Fibroblast of lung (primary cell): Measurements from ENCODE around the gene COL6A2. TPM values are rescaled to one million over a fixed set of nuclear protein-coding genes. Genes with fewer than 3 reads are reported as not detected.
"Not testable (repeated sequence)": the region's sequence is repeated elsewhere in the genome, so short reads cannot be mapped to it uniquely, and the experiment has no call there.

Experiments
- DNase-seq, 2 donors: peaks; one replicate each; pipeline versions ENCODE4 v3.0.0 to v3.0.0-alpha.2; 2010; ENCODE audit warnings: low read depth in 2 of 2
- H2AFZ ChIP-seq: 2 replicates; pipeline ENCODE4 v1.5.1; 2012; ENCODE audit warnings: low read length, control low read depth, inconsistent platforms
- H3K27ac ChIP-seq: 2 replicates; pipeline ENCODE4 v1.5.1; 2011; ENCODE audit warnings: low read length, control low read depth; ENCODE audit not compliant: insufficient read depth
- H3K27me3 ChIP-seq: 2 replicates; pipeline ENCODE4 v1.5.1; 2011; ENCODE audit warnings: mild to moderate bottlenecking, low read length; ENCODE audit not compliant: control insufficient read depth, insufficient read depth
- H3K36me3 ChIP-seq: 2 replicates; pipeline ENCODE4 v1.5.1; 2011; ENCODE audit warnings: low read length; ENCODE audit not compliant: control insufficient read depth, insufficient read depth
- H3K4me1 ChIP-seq: 2 replicates; pipeline ENCODE4 v1.5.1; 2011; ENCODE audit warnings: low read length; ENCODE audit not compliant: control insufficient read depth, insufficient read depth; ENCODE audit errors: extremely low read depth
- H3K4me2 ChIP-seq: 2 replicates; pipeline ENCODE4 v1.5.1; 2011; ENCODE audit warnings: low read length, control low read depth; ENCODE audit not compliant: insufficient read depth; ENCODE audit errors: extremely low read depth
- H3K4me3 ChIP-seq, 4 experiments: fragments of 200-600 bp in 1 of 4; sonication (generic) in 1 of 4; replicated peaks in 1 of 4; 2 replicates each; pipeline ENCODE4 v1.5.1; 2011 to 2016; ENCODE audit warnings: low read length in 4 of 4, low read depth in 3 of 4, mild to moderate bottlenecking in 3 of 4, control low read depth in 2 of 4, inconsistent platforms in 1 of 4, mixed read lengths in 1 of 4; ENCODE audit not compliant: insufficient read depth in 1 of 4; ENCODE audit errors: control extremely low read depth in 1 of 4
- H3K79me2 ChIP-seq: 2 replicates; pipeline ENCODE4 v1.5.1; 2012; ENCODE audit warnings: mild to moderate bottlenecking, low read length, inconsistent platforms; ENCODE audit not compliant: control insufficient read depth, insufficient read depth
- H3K9ac ChIP-seq: 2 replicates; pipeline ENCODE4 v1.5.1; 2011; ENCODE audit warnings: mild to moderate bottlenecking, low read length, control low read depth; ENCODE audit not compliant: insufficient read depth
- H3K9me3 ChIP-seq: 2 replicates; pipeline ENCODE4 v1.5.1; 2012; ENCODE audit warnings: low read depth, low read length; ENCODE audit not compliant: control insufficient read depth, insufficient read depth
- H4K20me1 ChIP-seq: 2 replicates; pipeline ENCODE4 v1.5.1; 2011; ENCODE audit warnings: low read length; ENCODE audit not compliant: control insufficient read depth, insufficient read depth; ENCODE audit errors: extremely low read depth
- EZH2 ChIP-seq: IDR thresholded peaks from 2 replicates; pipeline ENCODE4 v1.5.1; 2012; ENCODE audit warnings: low read length, control low read depth, mild to moderate bottlenecking; ENCODE audit errors: missing control alignments
- polyA plus RNA-seq, 2 donors: library from polyadenylated mRNA; depleted of rRNA in 1 of 2; stranded (reverse) in 1 of 2; unstranded in 1 of 2; fragments of >200 nt; gene quantifications; 2 replicates each; pipeline ENCODE4 v1.2.1, GENCODE V29; 2011 to 2012; ENCODE audit warnings: missing spikeins in 1 of 2
- total RNA-seq: library from RNA; depleted of rRNA; stranded (reverse); fragments of >200 nt; gene quantifications from 2 replicates; pipeline ENCODE4 v1.2.1, GENCODE V29; 2014
- TF ChIP-seq, protein P1 (sequence below), 2 donors: IDR thresholded peaks in 1 of 2; conservative IDR thresholded peaks in 1 of 2; 1 replicate in 1 of 2; 2 replicates in 1 of 2; pipeline ENCODE4 v1.5.1; 2011 to 2012; ENCODE audit warnings: low read length in 2 of 2, control low read depth in 1 of 2, inconsistent platforms in 1 of 2, low read depth in 1 of 2, mild to moderate bottlenecking in 1 of 2

COL6A2 gene
- total and polyA plus RNA-seq, 2 donors (not counting 1 experiment from before 2014, with no cell fraction given), result 702 to 782 TPM

DNA sequence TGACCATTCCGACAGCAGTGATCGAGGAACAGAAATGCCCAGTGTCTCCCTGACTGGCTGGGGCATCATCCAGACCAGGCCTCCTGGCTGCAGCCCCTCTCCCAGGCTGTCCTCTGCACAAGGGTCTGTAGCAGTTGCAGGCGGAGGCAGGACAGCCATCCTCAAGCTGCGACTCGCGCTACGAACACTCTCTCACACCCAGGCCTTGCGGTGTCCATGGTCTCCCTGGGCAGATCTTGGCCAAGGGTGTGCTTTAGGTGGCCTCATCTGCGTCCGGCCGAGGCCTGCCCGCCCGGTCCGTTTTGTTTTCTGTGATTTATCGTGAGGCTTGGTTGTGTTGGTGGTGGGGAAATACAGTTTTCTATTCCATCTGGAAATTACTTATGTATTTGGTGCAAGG, 41.8 kb downstream of the COL6A2 start:
- no peaks in the 10 kb centered on the region for H3K27me3 ChIP-seq
- H3K4me3 ChIP-seq, result no peak overlapping the region
- TF ChIP-seq, protein P1, sequence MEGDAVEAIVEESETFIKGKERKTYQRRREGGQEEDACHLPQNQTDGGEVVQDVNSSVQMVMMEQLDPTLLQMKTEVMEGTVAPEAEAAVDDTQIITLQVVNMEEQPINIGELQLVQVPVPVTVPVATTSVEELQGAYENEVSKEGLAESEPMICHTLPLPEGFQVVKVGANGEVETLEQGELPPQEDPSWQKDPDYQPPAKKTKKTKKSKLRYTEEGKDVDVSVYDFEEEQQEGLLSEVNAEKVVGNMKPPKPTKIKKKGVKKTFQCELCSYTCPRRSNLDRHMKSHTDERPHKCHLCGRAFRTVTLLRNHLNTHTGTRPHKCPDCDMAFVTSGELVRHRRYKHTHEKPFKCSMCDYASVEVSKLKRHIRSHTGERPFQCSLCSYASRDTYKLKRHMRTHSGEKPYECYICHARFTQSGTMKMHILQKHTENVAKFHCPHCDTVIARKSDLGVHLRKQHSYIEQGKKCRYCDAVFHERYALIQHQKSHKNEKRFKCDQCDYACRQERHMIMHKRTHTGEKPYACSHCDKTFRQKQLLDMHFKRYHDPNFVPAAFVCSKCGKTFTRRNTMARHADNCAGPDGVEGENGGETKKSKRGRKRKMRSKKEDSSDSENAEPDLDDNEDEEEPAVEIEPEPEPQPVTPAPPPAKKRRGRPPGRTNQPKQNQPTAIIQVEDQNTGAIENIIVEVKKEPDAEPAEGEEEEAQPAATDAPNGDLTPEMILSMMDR (conservative IDR thresholded peaks at IDR 0.05 in 1 of 2, IDR thresholded peaks at IDR 0.05 in 1 of 2; ENCODE audit: low read depth in 1 of 2, low read length in 2 of 2), result no peak
- TF ChIP-seq EZH2, result no peak
- H3K36me3 ChIP-seq, result no peaks in the 10 kb centered on the region
- H2AFZ ChIP-seq, result no peak overlapping the region
- H3K4me2 ChIP-seq, result no peak overlapping the region
- H3K4me1 ChIP-seq, result peaks cover 3% of the 10 kb centered on the region
- no peaks in the 10 kb centered on the region for H3K79me2 ChIP-seq
- no peak overlapping the region for H3K27ac ChIP-seq
- DNase-seq, result no peak
- H4K20me1 ChIP-seq, result no peaks in the 10 kb centered on the region
- no peaks in the 10 kb centered on the region for H3K9me3 ChIP-seq
- H3K9ac ChIP-seq, result no peak overlapping the region

DNA sequence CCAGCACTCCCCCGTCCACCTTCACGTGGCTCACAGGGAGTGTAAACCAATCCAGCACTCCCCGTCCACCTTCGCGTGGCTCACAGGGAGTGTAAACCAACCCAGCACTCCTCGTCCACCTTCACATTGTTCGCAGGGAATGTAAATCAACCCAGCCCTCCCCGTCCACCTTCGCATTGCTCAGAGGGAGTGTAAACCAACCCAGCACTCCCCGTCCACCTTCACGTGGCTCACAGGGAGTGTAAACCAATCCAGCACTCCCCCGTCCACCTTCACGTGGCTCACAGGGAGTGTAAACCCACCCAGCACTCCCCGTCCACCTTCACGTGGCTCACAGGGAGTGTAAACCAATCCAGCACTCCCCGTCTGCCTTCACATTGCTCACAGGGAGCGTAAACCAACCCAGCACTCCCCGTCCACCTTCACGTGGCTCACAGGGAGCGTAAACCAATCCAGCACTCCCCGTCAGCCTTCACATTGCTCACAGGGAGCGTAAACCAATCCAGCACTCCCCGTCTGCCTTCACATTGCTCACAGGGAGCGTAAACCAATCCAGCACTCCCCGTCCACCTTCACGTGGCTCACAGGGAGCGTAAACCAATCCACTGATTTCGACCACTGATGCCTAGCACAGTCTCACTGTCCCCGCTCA, 42.6 kb downstream of the COL6A2 start:
- not testable (repeated sequence) for H3K4me2 ChIP-seq, DNase-seq, H3K9ac ChIP-seq, H3K4me1 ChIP-seq, H3K27ac ChIP-seq, H3K79me2 ChIP-seq, H3K27me3 ChIP-seq, H3K4me3 ChIP-seq, H3K36me3 ChIP-seq, H3K9me3 ChIP-seq, H2AFZ ChIP-seq, H4K20me1 ChIP-seq

DNA sequence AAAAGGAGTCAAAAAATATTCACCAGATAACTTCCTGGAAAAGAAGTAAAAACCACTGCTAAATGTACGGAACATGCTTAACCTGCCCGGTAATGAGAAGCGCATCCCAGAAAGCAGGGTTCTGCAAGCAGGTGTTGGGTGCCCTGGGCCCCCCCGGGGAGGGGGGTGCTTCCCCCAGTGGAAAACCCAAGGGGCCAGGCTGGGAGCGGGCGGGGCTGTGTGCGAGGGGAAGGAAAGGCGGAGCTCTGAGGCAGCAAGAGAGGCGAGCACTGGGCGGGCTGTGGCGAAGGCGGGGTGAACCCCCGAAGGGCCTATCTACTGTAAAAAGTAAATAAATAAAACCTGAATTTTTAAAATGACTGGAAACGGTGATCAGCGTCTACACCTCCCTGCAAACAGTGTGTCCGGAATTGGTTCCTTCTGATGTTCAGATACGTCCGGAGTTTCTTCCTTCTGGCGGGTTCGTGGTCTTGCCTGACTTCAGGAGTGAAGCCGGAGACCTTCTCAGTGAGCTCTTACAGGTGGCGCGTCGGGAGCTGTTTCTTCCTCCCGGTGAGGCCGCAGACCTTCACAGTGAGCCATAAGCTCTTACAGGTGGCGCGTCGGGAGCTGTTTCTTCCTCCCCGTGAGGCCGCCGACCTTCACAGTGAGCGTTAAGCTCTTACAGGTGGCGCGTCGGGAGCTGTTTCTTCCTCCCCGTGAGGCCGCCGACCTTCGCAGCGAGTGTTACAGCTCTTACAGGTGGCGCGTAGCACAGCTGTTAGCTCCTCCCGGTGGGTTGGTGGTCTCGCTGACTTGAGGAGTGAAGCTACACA, 44.1 kb downstream of the COL6A2 start:
- Histone ChIP-seq H3K9me3 (no peaks in the 10 kb centered on the region), H4K20me1 (no peaks in the 10 kb centered on the region), H3K27ac (no peak overlapping the region), H3K36me3 (no peaks in the 10 kb centered on the region), H3K4me2 (no peak overlapping the region), H2AFZ (no peak overlapping the region), H3K4me3 (no peak overlapping the region), H3K9ac (no peak overlapping the region), H3K79me2 (no peaks in the 10 kb centered on the region), H3K4me1 (peaks cover 3% of the 10 kb centered on the region), H3K27me3 (no peaks in the 10 kb centered on the region)
- TF ChIP-seq, protein P1 (conservative IDR thresholded peaks at IDR 0.05 in 1 of 2, IDR thresholded peaks at IDR 0.05 in 1 of 2; ENCODE audit: low read depth in 1 of 2, low read length in 2 of 2), result no peak
- no peak for TF ChIP-seq EZH2
- no peak for DNase-seq
